Keratinocyte (primary cell): ENCODE data around the gene SIM1. TPM values are rescaled to one million over a fixed set of nuclear protein-coding genes. Genes with fewer than 3 reads are reported as not detected.

Source experiments
- DNase-seq: peaks from one replicate; pipeline ENCODE4 v3.0.0-alpha.2; 2011; ENCODE audit warnings: low read depth, missing footprints, low spot score
- FAIRE-seq: peaks from 2 replicates; lab custom pipeline; 2011; peaks lifted over from hg19 to GRCh38; lab: Jason Lieb, UNC
- H2AFZ ChIP-seq: 2 replicates; pipeline ENCODE4 v1.6.0; 2012; ENCODE audit warnings: low read length, control low read depth, inconsistent platforms; ENCODE audit not compliant: control insufficient read depth
- H3K27ac ChIP-seq: 2 replicates; pipeline ENCODE4 v1.5.1; 2011; ENCODE audit warnings: low read length; ENCODE audit not compliant: control insufficient read depth, insufficient read depth
- H3K27me3 ChIP-seq: 3 replicates; pipeline ENCODE4 v1.6.0; 2011; ENCODE audit warnings: low read length; ENCODE audit not compliant: control insufficient read depth, insufficient read depth; ENCODE audit errors: extremely low read depth
- H3K36me3 ChIP-seq, 2 experiments: 2 replicates in 1 of 2; 3 replicates in 1 of 2; pipeline ENCODE4 v1.5.1; 2011; ENCODE audit warnings: low read length in 2 of 2, mild to moderate bottlenecking in 1 of 2; ENCODE audit not compliant: control insufficient read depth in 2 of 2, insufficient read depth in 2 of 2; ENCODE audit errors: extremely low read depth in 1 of 2
- H3K4me1 ChIP-seq: 3 replicates; pipeline ENCODE4 v1.5.1; 2011; ENCODE audit warnings: low read length; ENCODE audit not compliant: control insufficient read depth, insufficient read depth; ENCODE audit errors: extremely low read depth
- H3K4me2 ChIP-seq: 3 replicates; pipeline ENCODE4 v1.6.0; 2011; ENCODE audit warnings: low read depth, low read length; ENCODE audit not compliant: control insufficient read depth, insufficient read depth; ENCODE audit errors: extremely low read depth
- H3K4me3 ChIP-seq, 3 experiments: fragments of 200-600 bp in 1 of 3; sonication (generic) in 1 of 3; 2 replicates in 2 of 3; 3 replicates in 1 of 3; pipeline ENCODE4 v1.5.1; 2011 to 2016; ENCODE audit warnings: low read length in 3 of 3, mild to moderate bottlenecking in 3 of 3, control low read depth in 2 of 3, inconsistent platforms in 1 of 3, low read depth in 1 of 3, mixed read lengths in 1 of 3, mixed run types in 1 of 3, moderate library complexity in 1 of 3; ENCODE audit not compliant: control insufficient read depth in 2 of 3, insufficient read depth in 2 of 3; ENCODE audit errors: extremely low read depth in 1 of 3
- H3K79me2 ChIP-seq: 2 replicates; pipeline ENCODE4 v1.6.0; 2012; ENCODE audit warnings: low read length; ENCODE audit not compliant: control insufficient read depth, insufficient read depth
- H3K9ac ChIP-seq: 3 replicates; pipeline ENCODE4 v1.6.0; 2011; ENCODE audit warnings: low read length; ENCODE audit not compliant: control insufficient read depth, insufficient read depth; ENCODE audit errors: extremely low read depth
- H3K9me1 ChIP-seq: 3 replicates; pipeline ENCODE4 v1.6.0; 2011; ENCODE audit warnings: low read length; ENCODE audit not compliant: control insufficient read depth, insufficient read depth; ENCODE audit errors: extremely low read depth
- H3K9me3 ChIP-seq: 2 replicates; pipeline ENCODE4 v1.5.1; 2012; ENCODE audit warnings: low read depth, low read length; ENCODE audit not compliant: control insufficient read depth
- H4K20me1 ChIP-seq: 3 replicates; pipeline ENCODE4 v1.6.0; 2011; ENCODE audit warnings: low read length; ENCODE audit not compliant: control insufficient read depth, insufficient read depth; ENCODE audit errors: extremely low read depth
- EZH2 ChIP-seq: IDR thresholded peaks from one replicate; pipeline ENCODE4 v1.6.1; 2012; ENCODE audit warnings: inconsistent platforms, mild to moderate bottlenecking, low read length, moderate library complexity
- dilution Hi-C: fragments of 300-500 bp; cut with MboI; formaldehyde crosslinking; loops from one replicate; pipeline ENCODE4 v1.7.0; 2020; ENCODE audit warnings: low sequenced_read_pairs; ENCODE audit not compliant: extremely low pct_ligation_motif_present
- polyA plus RNA-seq, 5 experiments: library from polyadenylated mRNA; depleted of rRNA in 3 of 5; stranded (reverse) in 3 of 5; stranded (forward) in 1 of 5; unstranded in 1 of 5; fragments of >200 nt; gene quantifications; 1 replicate in 1 of 5; 2 replicates in 3 of 5; 3 replicates in 1 of 5; pipeline versions ENCODE4 v1.2.1 to v1.2.3, GENCODE V29; 2011 to 2012; ENCODE audit warnings: missing spikeins in 2 of 5, low read depth in 1 of 5, low replicate concordance in 1 of 5
- TF ChIP-seq, protein P1 (sequence below), 3 experiments: IDR thresholded peaks in 1 of 3; conservative IDR thresholded peaks in 1 of 3; optimal IDR thresholded peaks in 1 of 3; 2 replicates in 2 of 3; 3 replicates in 1 of 3; pipeline versions ENCODE3 to v1.5.1; 2011; ENCODE audit warnings: low read length in 3 of 3, mild to moderate bottlenecking in 3 of 3, moderate library complexity in 2 of 3, control low read depth in 1 of 3, inconsistent platforms in 1 of 3; ENCODE audit not compliant: insufficient read depth in 2 of 3; ENCODE audit errors: extremely low read depth in 1 of 3

Gene SIM1
- polyA plus RNA-seq, 1 donor (not counting 4 experiments of a cell fraction or from before 2014, with no cell fraction given) = not detected

- TF ChIP-seq, protein P1, sequence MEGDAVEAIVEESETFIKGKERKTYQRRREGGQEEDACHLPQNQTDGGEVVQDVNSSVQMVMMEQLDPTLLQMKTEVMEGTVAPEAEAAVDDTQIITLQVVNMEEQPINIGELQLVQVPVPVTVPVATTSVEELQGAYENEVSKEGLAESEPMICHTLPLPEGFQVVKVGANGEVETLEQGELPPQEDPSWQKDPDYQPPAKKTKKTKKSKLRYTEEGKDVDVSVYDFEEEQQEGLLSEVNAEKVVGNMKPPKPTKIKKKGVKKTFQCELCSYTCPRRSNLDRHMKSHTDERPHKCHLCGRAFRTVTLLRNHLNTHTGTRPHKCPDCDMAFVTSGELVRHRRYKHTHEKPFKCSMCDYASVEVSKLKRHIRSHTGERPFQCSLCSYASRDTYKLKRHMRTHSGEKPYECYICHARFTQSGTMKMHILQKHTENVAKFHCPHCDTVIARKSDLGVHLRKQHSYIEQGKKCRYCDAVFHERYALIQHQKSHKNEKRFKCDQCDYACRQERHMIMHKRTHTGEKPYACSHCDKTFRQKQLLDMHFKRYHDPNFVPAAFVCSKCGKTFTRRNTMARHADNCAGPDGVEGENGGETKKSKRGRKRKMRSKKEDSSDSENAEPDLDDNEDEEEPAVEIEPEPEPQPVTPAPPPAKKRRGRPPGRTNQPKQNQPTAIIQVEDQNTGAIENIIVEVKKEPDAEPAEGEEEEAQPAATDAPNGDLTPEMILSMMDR (optimal IDR thresholded peaks at IDR 0.05 in 1 of 3, IDR thresholded peaks at IDR 0.05 in 1 of 3, conservative IDR thresholded peaks at IDR 0.05 in 1 of 3; ENCODE audit: extremely low read depth in 1 of 3, insufficient read depth in 2 of 3, low read length in 3 of 3) = peak; percentile 51 to 62 (median 53)
- TF ChIP-seq EZH2 = no peak
- Histone ChIP-seq H4K20me1 (no peaks in the 10 kb centered on the region), H3K27me3 (peaks cover 9% of the 10 kb centered on the region), H3K36me3 (no peaks in the 10 kb centered on the region), H3K9me3 (no peaks in the 10 kb centered on the region), H2AFZ (no peak overlapping the region), H3K4me3 (no peak overlapping the region), H3K4me1 (no peaks in the 10 kb centered on the region), H3K9me1 (no peaks in the 10 kb centered on the region), H3K9ac (no peak overlapping the region), H3K4me2 (no peak overlapping the region), H3K27ac (no peak overlapping the region), H3K79me2 (no peaks in the 10 kb centered on the region)
- DNase-seq (no peak), FAIRE-seq (peak; percentile 32)
- dilution Hi-C loops = no loop called here
Observed at GRCh38 chr6:100479179-100480035, 14.7 kb upstream of the SIM1 start.

DNA sequence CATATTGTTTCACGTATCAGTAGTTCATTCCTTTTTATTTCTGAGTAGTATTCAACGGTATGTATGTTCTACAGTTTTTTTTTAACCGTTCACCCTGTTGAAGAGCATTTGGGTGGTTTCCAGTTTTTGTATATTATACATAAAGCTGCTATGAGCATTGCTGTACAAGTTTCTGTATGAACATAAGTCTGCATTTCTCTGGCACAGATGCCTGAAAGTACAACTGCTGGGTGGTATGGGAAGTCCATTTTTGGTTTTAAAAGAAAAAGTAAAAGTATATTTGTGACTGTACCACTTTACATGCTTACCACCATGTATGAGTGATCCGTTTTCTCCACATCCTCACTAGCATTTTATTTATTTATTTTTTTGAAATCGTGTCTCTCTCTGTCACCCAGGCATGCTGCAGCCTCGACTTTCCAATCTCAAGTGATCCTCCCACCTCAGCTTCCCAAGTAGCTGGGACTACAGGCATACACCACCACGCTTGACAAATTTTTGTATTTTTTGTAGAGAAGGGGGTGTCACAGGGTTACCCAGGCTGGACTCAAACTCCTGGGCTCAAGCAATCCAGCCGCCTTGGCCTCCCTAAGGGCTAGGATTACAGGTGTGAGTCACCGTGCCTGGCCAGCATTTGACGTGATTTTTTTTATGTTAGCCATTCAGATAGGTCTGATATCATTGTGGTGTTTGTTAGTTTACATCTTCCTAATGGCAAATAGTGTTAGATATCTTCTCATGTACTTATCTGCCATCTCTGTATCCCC is 11.0 kb upstream of the SIM1 start:
- dilution Hi-C loops = no loop called here
- H3K79me2 ChIP-seq = no peaks in the 10 kb centered on the region
- no peaks in the 10 kb centered on the region for H4K20me1 ChIP-seq
- no peaks in the 10 kb centered on the region for H3K4me1 ChIP-seq
- no peak overlapping the region for H3K9ac ChIP-seq
- no peaks in the 10 kb centered on the region for H3K9me1 ChIP-seq
- H3K4me3 ChIP-seq = no peak overlapping the region
- H3K27me3 ChIP-seq = peaks cover 18% of the 10 kb centered on the region
- TF ChIP-seq, protein P1 (optimal IDR thresholded peaks at IDR 0.05 in 1 of 3, IDR thresholded peaks at IDR 0.05 in 1 of 3, conservative IDR thresholded peaks at IDR 0.05 in 1 of 3; ENCODE audit: extremely low read depth in 1 of 3, insufficient read depth in 2 of 3, low read length in 3 of 3) = no peak
- TF ChIP-seq EZH2 = no peak
- H3K27ac ChIP-seq = no peak overlapping the region
- H3K9me3 ChIP-seq = no peaks in the 10 kb centered on the region
- H2AFZ ChIP-seq = no peak overlapping the region
- FAIRE-seq (no peak), DNase-seq (no peak)
- H3K36me3 ChIP-seq = no peaks in the 10 kb centered on the region
- no peak overlapping the region for H3K4me2 ChIP-seq
